ENCODE results near the gene SEMA5B.

The SEMA5B gene

GRCh38 chr3:122875547-122876127 is 151.9 kb downstream of the SEMA5B start:
- Histone ChIP-seq H2AFZ (ENCODE audit: low read length) (no peak overlapping the region), H4K91ac (ENCODE audit: low read depth, low read length, poor library complexity) (no peak overlapping the region), H3K27ac (replicated peaks; ENCODE audit: low read length) (no peak overlapping the region), H3K4ac (ENCODE audit: low read length) (no peak overlapping the region), H2BK120ac (ENCODE audit: low read depth, low read length) (no peak overlapping the region), H3K27me3 (ENCODE audit: control insufficient read depth in 3 of 3, insufficient read depth in 3 of 3, low read depth in 1 of 3, low read length in 3 of 3) (no peaks in the 10 kb centered on the region), H3K79me1 (ENCODE audit: low read depth, low read length) (no peaks in the 10 kb centered on the region), H2BK15ac (ENCODE audit: low read length) (no peak overlapping the region), H3K4me3 (ENCODE audit: low read length in 2 of 2) (no peak overlapping the region), H3K9ac (ENCODE audit: low read depth, low read length, poor library complexity) (no peak overlapping the region), H3K23ac (ENCODE audit: low read depth, low read length, poor library complexity) (no peak overlapping the region), H2BK12ac (ENCODE audit: low read length) (no peak overlapping the region), H3K18ac (ENCODE audit: low read length) (no peak overlapping the region), H3K9me3 (replicated peaks in 1 of 2; ENCODE audit: control insufficient read depth in 2 of 2, insufficient read depth in 1 of 2, low read depth in 1 of 2, low read length in 2 of 2) (no peaks in the 10 kb centered on the region), H3K4me2 (ENCODE audit: insufficient read depth, low read length, poor library complexity, severe bottlenecking) (no peak overlapping the region), H4K8ac (ENCODE audit: low read depth, low read length) (no peak overlapping the region), H2AK5ac (ENCODE audit: low read depth, low read length) (no peak overlapping the region), H2BK5ac (ENCODE audit: low read length) (no peak overlapping the region), H3K36me3 (replicated peaks in 1 of 2; ENCODE audit: control insufficient read depth in 2 of 2, insufficient read depth in 2 of 2, low read length in 2 of 2) (peaks cover 0 to 45% of the 10 kb centered on the region in 2 donors), H3K4me1 (ENCODE audit: control insufficient read depth in 2 of 2, insufficient read depth in 1 of 2, low read depth in 1 of 2, low read length in 2 of 2) (no peaks in the 10 kb centered on the region), H3K14ac (ENCODE audit: low read length) (no peak overlapping the region)
- DNase-seq (ENCODE audit: low spot score), result no peak

GRCh38 chr3:122873741-122874515 is 153.6 kb downstream of the SEMA5B start:
- Histone ChIP-seq H3K4me1 (ENCODE audit: control insufficient read depth in 2 of 2, insufficient read depth in 1 of 2, low read depth in 1 of 2, low read length in 2 of 2) (no peaks in the 10 kb centered on the region), H2BK15ac (ENCODE audit: low read length) (no peak overlapping the region), H3K4ac (ENCODE audit: low read length) (no peak overlapping the region), H3K4me2 (ENCODE audit: insufficient read depth, low read length, poor library complexity, severe bottlenecking) (no peak overlapping the region), H2AFZ (ENCODE audit: low read length) (no peak overlapping the region), H3K14ac (ENCODE audit: low read length) (no peak overlapping the region), H3K23ac (ENCODE audit: low read depth, low read length, poor library complexity) (no peak overlapping the region), H3K27ac (replicated peaks; ENCODE audit: low read length) (no peak overlapping the region), H3K79me1 (ENCODE audit: low read depth, low read length) (no peaks in the 10 kb centered on the region), H3K18ac (ENCODE audit: low read length) (no peak overlapping the region), H3K36me3 (replicated peaks in 1 of 2; ENCODE audit: control insufficient read depth in 2 of 2, insufficient read depth in 2 of 2, low read length in 2 of 2) (peaks cover 0 to 28% of the 10 kb centered on the region in 2 donors), H2BK120ac (ENCODE audit: low read depth, low read length) (no peak overlapping the region), H4K91ac (ENCODE audit: low read depth, low read length, poor library complexity) (no peak overlapping the region), H3K4me3 (ENCODE audit: low read length in 2 of 2) (no peak overlapping the region), H3K9me3 (replicated peaks in 1 of 2; ENCODE audit: control insufficient read depth in 2 of 2, insufficient read depth in 1 of 2, low read depth in 1 of 2, low read length in 2 of 2) (no peaks in the 10 kb centered on the region), H2AK5ac (ENCODE audit: low read depth, low read length) (no peak overlapping the region), H3K9ac (ENCODE audit: low read depth, low read length, poor library complexity) (no peak overlapping the region), H4K8ac (ENCODE audit: low read depth, low read length) (no peak overlapping the region), H2BK5ac (ENCODE audit: low read length) (no peak overlapping the region), H2BK12ac (ENCODE audit: low read length) (no peak overlapping the region), H3K27me3 (ENCODE audit: control insufficient read depth in 3 of 3, insufficient read depth in 3 of 3, low read depth in 1 of 3, low read length in 3 of 3) (no peaks in the 10 kb centered on the region)
- DNase-seq (ENCODE audit: low spot score), result no peak
- WGBS, 2 donors (ENCODE audit: extremely low coverage in 2 of 2, insufficient read length in 2 of 2, insufficient replicate concordance in 1 of 2), result no CpG with 5 or more reads among the region's 9 CpGs

- Histone ChIP-seq H3K4me2 (ENCODE audit: insufficient read depth, low read length, poor library complexity, severe bottlenecking) (no peak overlapping the region), H3K27me3 (ENCODE audit: control insufficient read depth in 3 of 3, insufficient read depth in 3 of 3, low read depth in 1 of 3, low read length in 3 of 3) (no peaks in the 10 kb centered on the region), H2AFZ (ENCODE audit: low read length) (no peak overlapping the region), H3K27ac (replicated peaks; ENCODE audit: low read length) (no peak overlapping the region), H4K91ac (ENCODE audit: low read depth, low read length, poor library complexity) (no peak overlapping the region), H2BK120ac (ENCODE audit: low read depth, low read length) (no peak overlapping the region), H2BK15ac (ENCODE audit: low read length) (no peak overlapping the region), H4K8ac (ENCODE audit: low read depth, low read length) (no peak overlapping the region), H2BK12ac (ENCODE audit: low read length) (no peak overlapping the region), H2BK5ac (ENCODE audit: low read length) (no peak overlapping the region), H3K18ac (ENCODE audit: low read length) (no peak overlapping the region), H3K23ac (ENCODE audit: low read depth, low read length, poor library complexity) (no peak overlapping the region), H3K4me3 (ENCODE audit: low read length in 2 of 2) (no peak overlapping the region), H3K9ac (ENCODE audit: low read depth, low read length, poor library complexity) (no peak overlapping the region), H3K4me1 (ENCODE audit: control insufficient read depth in 2 of 2, insufficient read depth in 1 of 2, low read depth in 1 of 2, low read length in 2 of 2) (no peaks in the 10 kb centered on the region), H3K36me3 (replicated peaks in 1 of 2; ENCODE audit: control insufficient read depth in 2 of 2, insufficient read depth in 2 of 2, low read length in 2 of 2) (peaks cover 0 to 31% of the 10 kb centered on the region in 2 donors), H3K79me1 (ENCODE audit: low read depth, low read length) (no peaks in the 10 kb centered on the region), H3K14ac (ENCODE audit: low read length) (no peak overlapping the region), H3K4ac (ENCODE audit: low read length) (no peak overlapping the region), H2AK5ac (ENCODE audit: low read depth, low read length) (no peak overlapping the region), H3K9me3 (replicated peaks in 1 of 2; ENCODE audit: control insufficient read depth in 2 of 2, insufficient read depth in 1 of 2, low read depth in 1 of 2, low read length in 2 of 2) (no peaks in the 10 kb centered on the region)
- no peak for DNase-seq (ENCODE audit: low spot score)
Measured at GRCh38 chr3:122868322-122868721, 159.2 kb downstream of the SEMA5B start.

GRCh38 chr3:122864498-122864897 is 163.1 kb downstream of the SEMA5B start:
- Histone ChIP-seq H4K91ac (ENCODE audit: low read depth, low read length, poor library complexity) (no peak overlapping the region), H4K8ac (ENCODE audit: low read depth, low read length) (no peak overlapping the region), H3K9ac (ENCODE audit: low read depth, low read length, poor library complexity) (no peak overlapping the region), H3K23ac (ENCODE audit: low read depth, low read length, poor library complexity) (no peak overlapping the region), H3K4ac (ENCODE audit: low read length) (no peak overlapping the region), H2BK15ac (ENCODE audit: low read length) (no peak overlapping the region), H3K4me2 (ENCODE audit: insufficient read depth, low read length, poor library complexity, severe bottlenecking) (no peak overlapping the region), H3K4me3 (ENCODE audit: low read length in 2 of 2) (no peak overlapping the region), H3K27ac (replicated peaks; ENCODE audit: low read length) (no peak overlapping the region), H3K27me3 (ENCODE audit: control insufficient read depth in 3 of 3, insufficient read depth in 3 of 3, low read depth in 1 of 3, low read length in 3 of 3) (no peaks in the 10 kb centered on the region), H2AK5ac (ENCODE audit: low read depth, low read length) (no peak overlapping the region), H3K18ac (ENCODE audit: low read length) (no peak overlapping the region), H2AFZ (ENCODE audit: low read length) (no peak overlapping the region), H3K79me1 (ENCODE audit: low read depth, low read length) (no peaks in the 10 kb centered on the region), H2BK12ac (ENCODE audit: low read length) (no peak overlapping the region), H2BK5ac (ENCODE audit: low read length) (no peak overlapping the region), H3K4me1 (ENCODE audit: control insufficient read depth in 2 of 2, insufficient read depth in 1 of 2, low read depth in 1 of 2, low read length in 2 of 2) (no peaks in the 10 kb centered on the region), H2BK120ac (ENCODE audit: low read depth, low read length) (no peak overlapping the region), H3K9me3 (replicated peaks in 1 of 2; ENCODE audit: control insufficient read depth in 2 of 2, insufficient read depth in 1 of 2, low read depth in 1 of 2, low read length in 2 of 2) (no peaks in the 10 kb centered on the region), H3K14ac (ENCODE audit: low read length) (no peak overlapping the region), H3K36me3 (replicated peaks in 1 of 2; ENCODE audit: control insufficient read depth in 2 of 2, insufficient read depth in 2 of 2, low read length in 2 of 2) (peaks cover 1 to 54% of the 10 kb centered on the region in 2 donors)
- no peak for DNase-seq (ENCODE audit: low spot score)

Data from neuronal stem cell (in vitro differentiated cells).